Right hindlimb (tissue), 1 donor: ENCODE measurements around the gene RIMBP2.

Experiments
- DNase-seq: peaks from one replicate; pipeline ENCODE4 v3.0.0-alpha.2; 2018

Gene RIMBP2

DNA sequence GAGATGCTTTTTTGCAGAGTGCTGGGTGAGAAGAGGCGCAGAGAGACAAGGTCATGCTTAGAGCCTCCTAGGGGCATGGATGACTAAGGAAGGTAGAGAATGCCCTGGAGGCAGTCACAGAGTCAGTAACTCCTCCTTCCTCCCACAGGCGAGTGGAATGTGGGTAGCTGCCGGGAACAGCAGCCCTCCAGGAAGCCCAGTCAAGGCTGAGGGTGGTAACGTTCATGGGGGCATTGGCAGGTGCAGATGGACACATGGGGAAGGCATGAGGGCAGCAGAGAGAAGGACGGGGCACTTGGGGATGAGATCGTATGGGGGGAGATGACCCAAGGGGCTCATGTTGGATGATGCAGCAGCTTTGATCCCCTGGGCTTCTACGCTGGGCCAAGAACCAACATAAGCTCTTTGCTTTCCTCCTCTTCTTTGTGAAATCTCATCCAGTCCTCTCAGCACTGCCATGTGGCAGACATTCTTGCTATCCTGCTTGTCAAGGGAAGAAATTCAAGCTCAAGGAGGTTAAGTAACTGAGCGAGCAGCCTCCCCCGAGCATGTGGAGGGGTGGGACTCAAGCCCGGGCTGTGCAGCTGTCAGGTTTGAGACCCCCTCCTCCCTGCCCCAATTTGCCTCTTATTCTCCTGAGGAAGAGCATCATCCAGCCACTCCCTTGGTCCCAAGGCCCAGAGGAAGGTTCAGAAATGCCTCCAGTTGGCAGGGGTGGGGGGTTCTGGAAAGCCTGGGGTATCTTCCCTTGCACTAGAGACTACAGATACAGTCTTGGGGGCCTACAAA is 190.5 kb downstream of the RIMBP2 start:
- DNase-seq = no peak

DNA sequence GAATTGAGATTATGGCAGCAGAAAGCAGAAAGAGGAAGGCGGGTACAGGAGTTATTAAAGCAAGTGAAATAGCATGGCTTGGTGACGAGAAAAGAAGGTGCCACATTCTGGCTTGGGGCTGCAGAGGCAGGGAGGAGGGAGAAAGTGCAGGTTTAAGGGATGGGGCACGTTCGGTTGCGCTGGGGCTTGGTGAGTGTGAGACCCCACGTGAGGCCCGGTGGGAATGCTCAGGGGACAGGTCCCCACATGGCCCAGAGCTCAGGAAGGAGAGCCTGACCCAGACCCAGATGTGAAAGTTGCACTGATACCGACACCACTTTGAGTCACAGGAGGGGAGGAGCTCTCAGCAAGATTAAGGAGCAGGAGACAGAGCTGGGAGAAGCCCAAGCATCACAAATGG is 191.3 kb downstream of the RIMBP2 start:
- DNase-seq = no peak

DNA sequence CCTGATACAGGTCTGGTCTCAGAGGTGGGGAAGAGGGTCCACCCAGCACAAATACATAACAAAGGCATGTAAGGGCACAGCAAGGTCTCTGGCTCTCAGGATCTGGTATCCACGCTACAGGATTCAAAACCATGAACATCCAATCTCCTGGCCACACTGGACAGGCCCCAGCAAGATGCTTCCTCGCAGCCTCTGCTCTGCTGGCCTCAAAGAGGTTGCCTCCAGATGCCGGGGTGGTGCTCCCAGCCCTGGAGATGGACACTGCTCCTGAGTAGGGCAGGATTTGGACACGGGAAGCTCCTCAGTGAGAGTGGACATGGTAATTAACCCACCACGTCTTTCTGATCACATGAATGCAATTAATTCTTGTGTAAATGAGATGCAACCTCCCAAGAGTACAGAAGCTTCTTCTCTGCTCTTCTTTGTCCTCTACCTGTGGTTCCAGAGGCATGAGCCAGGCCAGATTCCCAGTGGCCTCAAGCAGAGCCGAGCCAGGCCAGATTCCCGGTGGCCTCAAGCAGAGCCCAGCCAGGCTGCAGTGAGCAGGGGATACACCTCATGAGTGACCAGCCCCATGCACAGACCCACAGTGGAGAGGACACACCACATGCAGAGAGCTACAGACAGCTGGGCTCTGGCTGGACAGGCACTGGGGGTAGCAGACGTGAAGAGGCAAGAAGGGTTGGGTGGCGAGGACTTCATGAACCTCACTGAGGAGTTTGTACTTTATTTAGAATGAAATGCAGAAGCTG is 192.1 kb downstream of the RIMBP2 start:
- DNase-seq = no peak

DNA sequence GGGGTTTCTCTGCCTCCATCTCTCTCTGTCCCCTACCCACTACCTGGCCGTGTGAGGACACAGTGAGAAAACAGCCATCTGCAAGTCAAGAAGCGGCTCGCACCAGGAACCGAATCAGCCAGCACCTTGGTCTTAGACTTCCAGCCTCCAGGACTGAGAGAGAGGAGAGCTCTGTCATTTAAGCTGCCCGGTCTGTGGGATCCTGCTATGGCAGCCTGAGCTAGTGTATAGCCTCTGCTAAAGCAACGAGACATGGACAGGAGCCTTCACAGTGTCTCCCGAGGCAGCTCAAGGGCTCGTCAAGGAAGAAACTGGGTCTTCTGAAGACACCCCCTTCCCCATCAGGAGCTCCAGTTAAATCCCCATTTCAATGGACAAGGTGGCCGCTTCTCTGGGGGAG is 192.9 kb downstream of the RIMBP2 start:
- no peak for DNase-seq

DNA sequence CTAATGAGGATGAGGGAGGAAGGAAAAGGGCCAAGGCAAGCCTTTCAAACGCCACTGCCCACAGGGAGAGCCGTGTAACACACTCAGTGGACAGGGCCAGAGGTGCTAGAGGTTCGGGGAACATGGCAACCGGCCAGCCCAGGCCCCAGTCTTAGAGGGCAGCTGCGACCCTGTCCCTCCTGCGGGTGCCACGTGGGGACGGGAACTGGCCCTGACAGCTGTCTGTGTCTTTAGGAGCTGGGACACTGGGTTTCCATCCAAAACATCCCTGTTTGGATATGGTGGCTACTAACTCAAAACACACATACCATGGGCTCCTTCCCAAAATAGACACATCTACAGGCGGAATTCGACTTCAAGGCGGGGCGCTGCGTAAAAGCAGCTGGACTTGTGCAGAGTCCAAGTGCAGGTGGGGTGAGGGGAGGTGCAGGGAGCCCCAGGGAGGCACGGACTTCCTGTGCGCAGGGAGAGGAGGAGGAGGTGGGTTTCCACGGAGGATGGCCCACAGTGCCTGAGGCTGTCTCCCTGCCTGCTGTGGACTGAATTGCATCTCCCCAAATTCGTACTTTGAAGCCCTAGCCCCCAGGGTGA is 193.8 kb downstream of the RIMBP2 start:
- DNase-seq = no peak

- DNase-seq = no peak
These were observed 194.5 kb downstream of the RIMBP2 start for GRCh38 chr12:130521375-130522124.

DNA sequence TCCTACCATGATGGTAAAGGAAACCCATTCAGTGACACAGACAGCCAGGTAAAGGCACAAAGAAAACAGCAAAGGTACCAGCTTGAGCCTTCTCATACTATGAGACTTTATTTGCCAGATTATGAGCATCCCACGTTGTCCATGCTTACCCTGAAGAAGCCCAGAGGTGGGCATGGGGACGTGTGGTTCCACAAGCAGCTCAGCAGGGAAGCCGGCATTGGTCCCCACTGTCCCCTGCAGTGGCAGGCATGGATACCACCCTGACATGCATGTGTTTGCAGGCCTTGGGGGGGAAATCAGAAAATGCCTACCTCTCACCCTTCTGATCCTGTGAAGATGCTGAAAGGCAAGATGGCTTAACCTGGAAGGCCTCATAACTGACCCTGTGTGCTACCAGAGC is 195.3 kb downstream of the RIMBP2 start:
- no peak for DNase-seq

- DNase-seq = no peak
These were observed 198.5 kb downstream of the RIMBP2 start for GRCh38 chr12:130517588-130517987.

GRCh38 chr12:130514149-130514551 is 201.9 kb downstream of the RIMBP2 start:
- DNase-seq = no peak

GRCh38 chr12:130513556-130513955 is 202.5 kb downstream of the RIMBP2 start:
- DNase-seq = no peak

GRCh38 chr12:130511285-130511684 is 204.8 kb downstream of the RIMBP2 start:
- DNase-seq = no peak

DNA sequence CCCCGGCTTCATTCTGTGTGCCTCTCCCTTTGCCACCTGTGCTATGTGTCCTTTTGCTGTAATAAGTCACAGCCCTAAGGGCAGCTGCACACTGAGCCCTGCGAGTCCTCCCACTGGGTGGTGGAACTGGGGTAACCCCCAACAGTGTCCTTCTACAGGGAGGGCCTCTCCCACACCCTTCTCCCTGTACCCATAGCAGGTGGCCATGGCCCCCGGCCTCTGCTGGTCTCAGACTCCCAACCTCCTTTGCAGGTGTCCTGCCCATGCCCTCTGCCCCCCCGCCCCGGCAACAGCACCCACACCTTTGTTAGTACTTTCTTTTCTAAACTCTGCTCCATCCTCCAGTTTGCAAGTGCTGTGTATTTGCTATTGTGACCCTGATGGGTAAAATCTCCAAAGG is 206.6 kb downstream of the RIMBP2 start:
- DNase-seq = no peak

DNA sequence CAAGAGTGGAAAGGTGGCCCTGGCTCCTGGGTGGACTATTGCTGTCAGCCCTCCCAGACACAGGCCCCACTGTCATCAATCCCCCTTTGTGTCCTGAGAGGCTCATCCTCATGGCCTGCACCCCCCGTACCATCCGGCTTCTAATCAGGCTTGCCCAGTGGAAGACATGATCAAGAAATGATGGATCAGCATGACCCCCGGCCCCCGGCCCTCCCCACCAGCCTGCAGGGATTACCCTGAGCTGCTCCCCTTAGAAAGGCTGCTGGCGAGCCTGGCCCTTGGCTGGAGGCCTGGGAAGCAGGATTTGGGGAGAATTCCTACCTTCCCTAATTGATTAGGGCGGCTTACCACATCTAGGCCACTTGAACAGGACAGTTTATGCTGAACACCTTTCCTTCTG is 207.3 kb downstream of the RIMBP2 start:
- no peak for DNase-seq

- DNase-seq = no peak
These were observed 207.8 kb downstream of the RIMBP2 start for GRCh38 chr12:130508318-130508717.

GRCh38 chr12:130506844-130507243 is 209.3 kb downstream of the RIMBP2 start:
- DNase-seq = no peak

- DNase-seq = no peak
These were observed 211.3 kb downstream of the RIMBP2 start for GRCh38 chr12:130504840-130505175.

GRCh38 chr12:130504110-130504839 is 211.8 kb downstream of the RIMBP2 start:
- no peak for DNase-seq

- DNase-seq = no peak
These were observed 214.3 kb downstream of the RIMBP2 start for GRCh38 chr12:130501821-130502220.

DNA sequence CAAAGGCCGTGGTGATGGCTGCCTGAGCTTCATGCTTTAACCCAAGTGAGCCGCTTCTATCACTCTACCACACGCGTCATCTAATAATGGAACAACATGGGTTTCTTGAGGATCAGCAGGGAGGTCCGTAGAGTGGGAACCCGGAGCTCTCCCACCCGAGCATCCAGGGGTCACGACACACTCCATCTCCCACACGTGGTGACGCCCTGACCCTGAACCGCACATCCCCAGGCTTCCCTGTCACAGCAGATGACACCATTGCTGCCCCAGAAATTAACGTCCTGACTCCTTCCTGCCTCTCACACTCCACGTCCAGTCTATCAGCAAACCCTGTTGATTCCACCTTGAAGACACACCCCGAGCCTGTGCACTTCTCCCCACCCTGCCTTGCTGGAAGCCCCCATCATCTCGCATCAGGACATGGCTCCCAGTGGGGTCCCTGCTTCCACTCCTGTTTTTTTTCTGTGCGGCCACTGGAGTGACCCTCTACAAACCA is 215.2 kb downstream of the RIMBP2 start:
- no peak for DNase-seq

DNA sequence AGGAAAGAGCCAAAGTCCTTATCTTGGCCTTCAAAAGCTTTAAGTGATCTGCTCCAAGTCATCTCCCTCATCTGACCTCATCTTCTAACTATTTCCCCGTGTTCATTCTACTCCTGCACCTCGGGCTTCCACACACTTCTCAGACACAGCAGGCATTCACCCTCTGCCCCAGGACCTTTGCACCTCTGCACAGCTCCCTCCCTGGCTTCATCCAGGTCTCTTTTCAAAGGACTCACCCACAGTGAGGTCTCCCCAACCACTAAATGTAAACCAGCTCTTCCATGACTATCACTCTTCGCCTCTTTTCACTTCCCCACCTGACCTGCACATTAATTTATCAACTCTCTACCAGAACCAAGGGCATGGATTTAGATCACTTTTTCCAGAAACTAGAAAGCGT is 216.6 kb downstream of the RIMBP2 start:
- no peak for DNase-seq

GRCh38 chr12:130498589-130499385 is 217.3 kb downstream of the RIMBP2 start:
- no peak for DNase-seq

GRCh38 chr12:130497991-130498390 is 218.1 kb downstream of the RIMBP2 start:
- no peak for DNase-seq
